Measurements from ENCODE around the gene ST6GALNAC4. TPM values are rescaled to one million over a fixed set of nuclear protein-coding genes. Genes with fewer than 3 reads are reported as not detected.
A peak's percentile ranks its signal among the peaks of the same experiment; 100 is the strongest.
"Not testable (repeated sequence)": the region's sequence is repeated elsewhere in the genome, so short reads cannot be mapped to it uniquely, and the experiment has no call there.

The ST6GALNAC4 gene
- total RNA-seq, 1 experiment from 2014 or later: 26.9 TPM

DNA sequence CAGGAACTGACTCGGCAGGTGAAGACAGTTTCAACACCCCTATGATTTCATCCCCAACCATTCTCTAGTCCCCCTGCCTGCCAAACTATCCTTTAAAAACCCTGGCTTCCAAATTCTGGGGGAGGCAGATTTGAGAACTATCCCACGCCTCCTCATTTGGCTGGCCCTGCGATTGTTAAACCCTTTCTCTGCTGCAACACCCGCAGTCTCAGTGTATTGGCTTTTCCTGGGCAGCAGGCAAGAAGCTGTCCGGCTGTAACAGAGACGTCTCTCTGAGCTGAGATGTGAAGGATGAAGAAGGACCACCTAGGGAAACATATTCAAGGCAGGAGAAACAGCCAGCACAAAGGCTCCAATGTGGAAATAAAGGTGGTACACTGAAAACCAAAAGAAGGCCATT, 24.0 kb downstream of the ST6GALNAC4 start:
- Histone ChIP-seq H3K4me3 (no peak overlapping the region), H3K27me3 (no peaks in the 10 kb centered on the region), H3K36me3 (peaks cover 77% of the 10 kb centered on the region), H3K9me3 (peaks cover 37% of the 10 kb centered on the region)
- no peak for DNase-seq

- peaks cover 25% of the 10 kb centered on the region for H3K9me3 ChIP-seq
- no peak overlapping the region for H3K4me3 ChIP-seq
- H3K36me3 ChIP-seq: peaks cover 69% of the 10 kb centered on the region
- DNase-seq: no peak
- no peaks in the 10 kb centered on the region for H3K27me3 ChIP-seq
Observed at GRCh38 chr9:127890053-127890452, 26.8 kb downstream of the ST6GALNAC4 start.

DNA sequence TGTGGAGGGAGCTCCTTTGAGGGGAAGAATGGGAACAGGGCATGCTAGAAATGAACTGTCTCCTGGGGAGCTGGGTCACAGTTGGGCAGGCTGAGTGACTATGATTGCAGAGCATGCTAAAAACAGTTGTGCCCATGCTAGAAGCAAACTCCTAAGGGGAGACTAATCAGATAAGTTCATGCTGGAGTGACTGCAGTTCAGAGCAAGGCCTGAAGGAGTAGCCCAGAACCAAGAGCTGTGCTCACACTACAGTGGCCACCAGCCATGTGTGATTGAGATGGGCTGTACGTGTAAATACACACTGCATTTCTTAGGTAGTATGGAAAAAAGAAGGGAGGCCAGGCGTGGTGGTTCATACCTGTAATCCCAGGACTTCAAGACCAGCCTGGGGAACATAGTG, 29.0 kb downstream of the ST6GALNAC4 start:
- Histone ChIP-seq H3K4me3 (no peak overlapping the region), H3K36me3 (peaks cover 47% of the 10 kb centered on the region), H3K27me3 (no peaks in the 10 kb centered on the region), H3K9me3 (peaks cover 4% of the 10 kb centered on the region; the same call in 1 of the 2 replicates)
- no peak for DNase-seq

DNA sequence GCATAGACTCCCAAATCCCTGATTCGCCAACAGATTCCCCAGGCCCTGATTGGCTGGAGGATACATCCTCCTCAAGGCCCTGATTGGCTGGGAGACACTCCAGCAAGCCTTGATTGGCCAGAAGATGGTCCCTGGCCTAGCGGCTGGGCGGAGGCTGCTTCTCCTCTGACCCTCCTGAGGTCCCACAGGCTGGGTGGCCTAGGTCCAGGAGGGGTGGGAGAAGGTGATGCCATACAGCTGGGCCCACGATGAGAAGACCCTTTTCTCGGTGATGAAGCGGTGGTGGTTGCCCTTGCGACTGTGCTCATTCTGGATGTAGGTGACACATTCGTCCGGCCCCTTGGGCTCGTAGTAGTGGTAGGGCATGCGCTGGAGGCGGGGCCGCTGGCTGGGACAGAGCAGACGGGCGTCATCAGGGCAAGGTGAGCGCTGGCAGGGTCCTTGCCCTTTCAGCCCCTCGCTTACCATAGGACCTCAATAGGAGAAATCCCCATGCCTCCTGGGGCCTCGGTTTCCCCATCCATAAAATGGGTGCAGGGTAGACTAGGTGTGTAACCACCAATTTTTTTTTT, 30.4 kb downstream of the ST6GALNAC4 start:
- Histone ChIP-seq H3K4me3 (no peak overlapping the region), H3K9me3 (no peaks in the 10 kb centered on the region), H3K36me3 (peaks cover 36% of the 10 kb centered on the region), H3K27me3 (no peaks in the 10 kb centered on the region)
- peak; percentile 42 for DNase-seq

DNA sequence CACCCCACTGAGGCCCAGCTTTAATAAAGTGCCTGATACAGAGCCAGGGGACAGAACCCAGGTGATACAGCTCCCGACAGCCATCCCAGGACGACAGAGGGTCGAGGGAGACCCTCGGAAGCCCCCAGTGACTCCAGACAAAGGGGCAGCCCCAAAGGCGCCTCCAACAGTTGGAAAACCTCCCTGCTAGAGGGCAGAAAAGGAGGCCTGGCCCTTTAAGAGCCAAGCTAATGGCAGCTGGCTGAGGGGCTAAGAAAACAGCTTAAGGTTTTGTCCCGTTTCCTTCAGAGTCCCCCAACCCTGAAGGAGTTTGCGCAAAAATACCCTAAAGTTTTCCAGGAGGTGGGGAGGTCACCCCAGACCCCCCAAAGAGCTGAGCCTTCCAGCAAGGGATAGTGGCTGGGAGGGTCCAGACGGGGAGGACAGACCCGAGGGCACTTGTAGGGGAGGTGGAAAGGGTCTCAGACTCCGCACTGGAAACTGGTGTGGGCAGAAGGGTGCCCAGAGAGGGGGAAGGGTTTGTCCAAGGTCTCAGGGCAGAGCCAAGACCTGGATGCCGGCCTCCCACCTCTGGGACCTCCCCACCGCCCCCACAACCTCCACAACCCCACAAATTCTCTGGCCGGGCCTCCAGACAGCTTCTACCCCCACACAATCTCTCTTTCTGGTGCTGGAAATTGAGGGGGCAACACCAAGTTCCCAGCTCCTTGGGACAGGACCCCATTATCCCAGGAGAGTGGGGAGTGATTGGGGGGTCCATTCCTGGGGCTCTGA, 31.1 kb downstream of the ST6GALNAC4 start:
- Histone ChIP-seq H3K4me3 (no peak overlapping the region), H3K27me3 (no peaks in the 10 kb centered on the region), H3K36me3 (peaks cover 29% of the 10 kb centered on the region), H3K9me3 (no peaks in the 10 kb centered on the region)
- no peak for DNase-seq

DNA sequence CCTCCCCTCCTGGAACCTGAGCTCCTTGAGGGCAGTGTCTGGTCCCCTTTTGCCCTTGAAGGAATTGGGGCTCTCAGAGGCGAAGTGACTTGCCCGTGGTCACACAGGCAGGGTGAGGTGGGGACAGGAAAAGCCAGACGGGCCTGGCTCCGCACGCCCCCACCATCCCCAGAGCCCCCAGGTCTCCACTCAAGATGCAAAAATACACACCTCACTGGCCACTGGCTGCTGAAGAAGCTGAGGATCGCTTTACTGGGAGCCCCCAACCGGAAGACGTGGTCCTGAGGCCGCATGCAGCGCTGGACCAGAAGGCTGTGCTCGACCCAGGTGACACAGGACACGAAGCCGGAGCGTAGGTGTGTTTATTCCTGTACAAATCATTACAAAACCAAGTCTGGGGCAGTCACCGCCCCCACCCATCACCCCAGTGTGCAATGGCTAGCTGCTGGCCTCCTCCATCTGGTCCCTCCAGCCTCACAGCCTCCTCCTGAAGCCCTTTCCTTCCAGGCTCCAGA, 31.8 kb downstream of the ST6GALNAC4 start:
- Histone ChIP-seq H3K36me3 (peaks cover 25% of the 10 kb centered on the region), H3K27me3 (no peaks in the 10 kb centered on the region), H3K4me3 (no peak overlapping the region), H3K9me3 (no peaks in the 10 kb centered on the region)
- DNase-seq: no peak

DNA sequence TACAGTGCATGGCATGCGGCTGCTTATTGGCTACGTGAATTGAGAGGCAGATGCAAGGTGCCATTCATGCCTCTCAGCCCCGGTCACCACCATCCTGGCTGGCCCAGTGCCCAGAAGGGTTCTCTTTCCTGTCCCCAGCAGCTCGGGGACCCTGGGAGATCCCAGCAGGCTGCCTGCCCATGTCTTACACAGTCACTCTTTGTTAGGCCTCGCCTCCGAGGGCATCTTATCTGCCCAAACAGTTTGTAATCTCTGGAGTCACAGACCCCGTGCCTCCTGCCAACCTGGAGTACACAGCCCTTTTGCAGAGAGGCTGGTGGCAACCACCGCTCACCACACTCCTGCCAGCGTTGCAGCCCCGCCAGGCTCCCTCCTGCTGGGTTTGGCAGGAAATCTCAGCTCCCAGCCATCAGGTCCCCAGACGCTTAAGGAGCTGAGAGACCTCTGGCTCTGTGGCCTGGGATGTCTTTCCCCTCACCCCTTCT, 32.4 kb downstream of the ST6GALNAC4 start:
- Histone ChIP-seq H3K4me3 (no peak overlapping the region), H3K9me3 (no peaks in the 10 kb centered on the region), H3K27me3 (no peaks in the 10 kb centered on the region), H3K36me3 (peaks cover 22% of the 10 kb centered on the region)
- no peak for DNase-seq

GRCh38 chr9:127883959-127884358, 32.9 kb downstream of the ST6GALNAC4 start:
- DNase-seq: no peak
- H3K27me3 ChIP-seq: no peaks in the 10 kb centered on the region
- H3K4me3 ChIP-seq: no peak overlapping the region
- H3K9me3 ChIP-seq: no peaks in the 10 kb centered on the region
- H3K36me3 ChIP-seq: peaks cover 22% of the 10 kb centered on the region

DNA sequence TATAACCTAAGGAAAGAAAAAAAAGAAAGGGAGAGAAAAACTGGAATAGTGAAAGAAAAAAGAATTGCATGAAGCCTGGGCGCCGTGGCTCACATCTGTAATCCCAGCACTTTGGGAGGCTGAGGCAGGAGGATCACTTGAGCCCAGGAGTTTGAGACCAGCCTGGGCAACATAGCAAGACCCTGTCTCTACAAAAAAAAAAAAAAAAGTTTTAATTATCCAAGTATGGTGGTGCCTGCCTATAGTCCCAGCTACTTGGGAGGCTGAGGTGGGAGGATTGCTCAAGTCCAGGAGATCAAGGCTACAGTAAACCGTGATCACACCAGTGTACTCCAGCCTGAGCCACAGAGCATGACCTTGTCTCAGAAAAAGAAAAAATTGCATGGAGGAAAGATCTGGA, 35.1 kb downstream of the ST6GALNAC4 start:
- DNase-seq, H3K27me3 ChIP-seq, H3K36me3 ChIP-seq, H3K9me3 ChIP-seq, H3K4me3 ChIP-seq: not testable (repeated sequence)

- no peaks in the 10 kb centered on the region for H3K27me3 ChIP-seq
- no peaks in the 10 kb centered on the region; the same call in 1 of the 2 replicates for H3K36me3 ChIP-seq
- no peak overlapping the region for H3K4me3 ChIP-seq
- H3K9me3 ChIP-seq: no peaks in the 10 kb centered on the region
- no peak for DNase-seq
Observed at GRCh38 chr9:127880143-127880542, 36.7 kb downstream of the ST6GALNAC4 start.

DNA sequence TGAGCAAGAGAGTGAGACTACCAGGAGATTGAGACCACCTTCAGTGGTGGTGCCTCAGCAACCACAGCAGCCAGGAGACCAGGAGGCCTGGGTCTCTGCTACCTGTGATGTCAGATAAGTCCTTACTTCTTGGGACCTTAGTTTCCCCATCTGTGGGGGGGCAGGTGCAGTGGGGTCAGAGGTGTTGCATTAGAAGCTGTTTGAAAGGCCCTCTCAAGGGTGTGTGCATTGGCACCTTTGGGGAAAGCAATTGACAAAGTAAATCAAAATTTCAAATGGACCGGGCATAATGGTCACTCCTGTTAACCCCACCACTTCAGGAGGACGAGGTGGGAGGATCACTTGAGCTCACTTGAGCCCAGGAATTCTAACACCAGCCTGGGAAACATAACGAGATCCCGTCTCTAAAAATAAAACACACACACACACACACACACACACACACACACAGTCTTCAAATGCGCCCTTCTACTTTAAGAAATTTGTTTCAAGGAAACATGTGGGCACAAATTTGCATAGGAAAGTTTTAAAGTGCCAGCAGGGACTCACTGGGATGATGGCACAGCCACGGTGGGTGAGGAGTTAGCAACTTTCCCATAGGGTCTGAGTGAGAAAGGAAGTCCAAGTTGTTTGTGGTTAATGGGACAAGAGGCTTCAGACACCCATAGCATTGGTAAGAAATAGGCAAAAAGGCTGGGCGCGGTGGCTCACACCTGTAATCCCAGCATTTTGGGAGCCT, 38.0 kb downstream of the ST6GALNAC4 start:
- no peaks in the 10 kb centered on the region for H3K27me3 ChIP-seq
- no peaks in the 10 kb centered on the region for H3K9me3 ChIP-seq
- no peaks in the 10 kb centered on the region for H3K36me3 ChIP-seq
- no peak overlapping the region for H3K4me3 ChIP-seq
- no peak for DNase-seq

GRCh38 chr9:127878001-127878651, 38.7 kb downstream of the ST6GALNAC4 start:
- no peaks in the 10 kb centered on the region for H3K27me3 ChIP-seq
- H3K9me3 ChIP-seq: no peaks in the 10 kb centered on the region
- no peak for DNase-seq
- H3K36me3 ChIP-seq: 0 out of 2 replicates have a peak, but pooled peaks cover 4% of the 10 kb centered on the region
- peak overlapping the region; percentile 50 for H3K4me3 ChIP-seq

DNA sequence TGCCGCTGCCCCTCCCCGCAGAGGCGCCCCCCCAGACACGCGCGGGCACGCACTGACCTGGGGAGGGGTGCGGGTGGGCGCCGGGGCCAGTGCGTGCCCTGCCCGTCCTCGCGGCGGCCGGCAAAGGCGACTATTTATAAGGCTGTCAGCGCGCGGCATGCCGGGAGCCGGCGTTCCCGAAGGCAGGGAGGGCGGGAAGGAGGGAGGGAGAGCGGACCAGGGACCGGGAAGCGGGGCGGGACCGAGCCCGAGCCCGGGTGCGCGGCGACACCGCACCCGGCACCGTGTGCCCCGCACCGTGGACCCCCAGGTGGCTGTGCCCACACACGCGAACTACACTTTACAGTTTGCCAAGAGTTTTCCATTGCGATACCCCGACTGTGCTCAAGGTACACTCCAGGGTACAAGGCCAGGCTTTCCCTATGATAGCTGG, 39.3 kb downstream of the ST6GALNAC4 start, which contains the start of gene AK1:
AK1 (minus strand) TSS at position 110 of the 433 bp plus-strand sequence. CDS start 3,058 bp downstream, outside the sequence.
- Histone ChIP-seq H3K27me3 (no peaks in the 10 kb centered on the region), H3K36me3 (peaks cover 6% of the 10 kb centered on the region; the same call in 1 of the 2 replicates), H3K4me3 (peak within 1 kb of the TSS; percentile 50), H3K9me3 (no peaks in the 10 kb centered on the region)
- peak; percentile 79 for DNase-seq

DNA sequence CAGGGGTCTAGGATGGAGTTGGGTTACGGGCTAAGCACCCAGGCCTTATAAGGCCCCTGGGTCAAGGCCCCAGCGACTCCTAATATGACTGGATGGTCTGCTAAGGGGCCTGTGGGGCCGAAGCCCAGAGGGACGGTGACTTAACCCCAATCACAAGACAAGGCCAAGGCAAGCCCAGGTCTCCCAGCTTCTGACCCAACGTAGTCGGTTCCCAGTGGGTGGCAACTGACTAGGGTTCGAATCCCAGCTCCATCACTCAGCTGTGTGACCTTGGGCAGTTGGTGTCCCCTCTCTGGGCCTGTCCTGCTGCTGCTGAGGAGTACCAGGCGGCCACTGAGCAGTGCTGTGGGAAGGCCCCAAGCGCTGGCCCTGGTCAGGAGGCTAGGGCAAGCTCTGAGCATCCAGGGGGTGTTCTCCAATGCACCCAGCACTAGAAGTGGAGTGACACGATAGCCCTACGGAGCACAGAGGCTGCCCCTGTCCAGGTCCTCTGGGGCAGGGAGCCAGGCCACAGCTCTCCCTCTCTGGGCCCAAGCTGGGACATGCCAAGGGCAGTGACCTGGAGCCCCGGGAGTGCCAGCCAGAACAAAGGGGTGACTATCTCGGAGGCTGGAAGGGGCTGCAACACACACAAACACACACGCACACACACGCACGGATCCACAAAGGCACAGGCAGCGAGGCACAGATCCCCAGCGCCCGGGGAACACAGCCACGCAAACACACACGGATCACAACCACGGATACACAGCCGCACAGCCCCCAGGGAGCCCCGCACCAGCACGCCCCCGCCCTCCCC, 39.9 kb downstream of the ST6GALNAC4 start:
- peaks cover 6% of the 10 kb centered on the region; the same call in 1 of the 2 replicates for H3K36me3 ChIP-seq
- no peaks in the 10 kb centered on the region for H3K27me3 ChIP-seq
- DNase-seq: peak; percentile 32
- no peaks in the 10 kb centered on the region for H3K9me3 ChIP-seq
- peak overlapping the region; percentile 50 for H3K4me3 ChIP-seq

DNA sequence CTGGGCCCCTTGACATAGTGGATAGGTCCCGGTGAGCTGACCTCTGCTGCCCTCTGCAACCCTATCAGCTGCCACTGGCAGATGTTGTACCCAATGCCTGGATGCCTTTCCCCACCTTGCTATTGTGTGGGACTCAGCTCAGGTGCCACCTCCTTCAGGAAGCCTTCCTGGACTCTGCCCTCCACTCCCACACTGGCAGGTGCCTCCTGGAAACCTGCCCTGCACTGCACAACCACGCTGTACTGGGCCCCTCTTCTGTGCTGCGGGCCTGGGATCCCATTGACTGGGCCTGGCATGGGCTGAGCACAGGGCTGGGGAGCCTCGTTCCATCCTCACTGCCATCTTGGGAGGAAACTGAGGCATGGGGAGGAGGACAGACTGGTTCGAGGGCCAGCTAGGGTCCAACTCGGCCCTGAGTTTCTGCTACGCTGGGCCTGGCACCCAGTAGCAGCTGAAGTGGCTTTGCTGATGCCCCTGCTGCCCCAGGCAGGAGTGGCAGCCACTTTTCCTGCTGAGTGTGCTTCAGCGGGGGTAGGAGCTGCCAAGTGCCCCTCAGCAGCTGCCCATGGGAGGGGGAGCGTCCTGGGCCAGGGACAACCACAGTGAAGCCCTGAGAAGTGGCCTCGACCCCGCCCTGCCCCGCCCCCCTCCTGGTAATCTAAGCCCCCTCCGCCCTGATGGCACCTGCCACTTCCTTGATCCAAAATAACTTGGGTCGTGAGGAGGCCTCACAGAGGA, 40.6 kb downstream of the ST6GALNAC4 start:
- no peaks in the 10 kb centered on the region for H3K27me3 ChIP-seq
- H3K36me3 ChIP-seq: peaks cover 10% of the 10 kb centered on the region
- H3K4me3 ChIP-seq: no peak overlapping the region
- DNase-seq: no peak
- H3K9me3 ChIP-seq: no peaks in the 10 kb centered on the region
